Occipital lobe (tissue), 2 donors: Measurements from ENCODE around the gene DTHD1. TPM values are rescaled to one million over a fixed set of nuclear protein-coding genes. Genes with fewer than 3 reads are reported as not detected.

Experiments used
- DNase-seq: peaks from one replicate; lab custom pipeline; 2025; lab: John Stamatoyannopoulos, UW
- total RNA-seq: library from RNA; depleted of rRNA; stranded (reverse); fragments of >200 nt; gene quantifications from one replicate; pipeline ENCODE4 v1.2.3, GENCODE V29; 2014

Gene DTHD1
- total RNA-seq = 0.94 TPM

GRCh38 chr4:36281384-36282106 is at the start of gene DTHD1:
Gene DTHD1, plus strand, starts transcription at chr4:36281616. Its CDS starts 143 bp downstream, at chr4:36281759.
- no peak for DNase-seq

- no peak for DNase-seq
These were observed 47.7 kb upstream of the DTHD1 start for GRCh38 chr4:36233567-36234266.

- no peak for DNase-seq
These were observed 46.1 kb upstream of the DTHD1 start for GRCh38 chr4:36235306-36235705.

GRCh38 chr4:36236159-36236558 is 45.3 kb upstream of the DTHD1 start:
- DNase-seq = no peak

GRCh38 chr4:36237366-36238313 is 43.8 kb upstream of the DTHD1 start:
- DNase-seq = no peak

GRCh38 chr4:36241771-36242170 is 39.6 kb upstream of the DTHD1 start:
- no peak for DNase-seq

- DNase-seq = no peak
These were observed 38.6 kb upstream of the DTHD1 start for GRCh38 chr4:36242629-36243354.

- DNase-seq = peak; percentile 64
These were observed 37.8 kb upstream of the DTHD1 start for GRCh38 chr4:36243355-36244256.

- DNase-seq = peak; percentile 63
These were observed 36.9 kb upstream of the DTHD1 start, which contains the start of gene ARAP2 for GRCh38 chr4:36244257-36245082. Gene ARAP2, minus strand, starts transcription at chr4:36244514. Its CDS starts 15,028 bp downstream, at chr4:36229486.

GRCh38 chr4:36249610-36250009 is 31.8 kb upstream of the DTHD1 start:
- no peak for DNase-seq

- DNase-seq = no peak
These were observed 29.4 kb upstream of the DTHD1 start for GRCh38 chr4:36251983-36252382.

GRCh38 chr4:36254371-36254770 is 27.0 kb upstream of the DTHD1 start:
- no peak for DNase-seq

- no peak for DNase-seq
These were observed 25.8 kb upstream of the DTHD1 start for GRCh38 chr4:36255577-36255976.

GRCh38 chr4:36256398-36256891 is 25.0 kb upstream of the DTHD1 start:
- no peak for DNase-seq

- no peak for DNase-seq
These were observed 20.7 kb upstream of the DTHD1 start for GRCh38 chr4:36260731-36261130.

GRCh38 chr4:36264207-36264826 is 17.1 kb upstream of the DTHD1 start:
- no peak for DNase-seq

- DNase-seq = no peak
These were observed 13.7 kb upstream of the DTHD1 start for GRCh38 chr4:36267486-36268268.

GRCh38 chr4:36269101-36269500 is 12.3 kb upstream of the DTHD1 start:
- no peak for DNase-seq
